ENCODE measurements around the gene THBS3. TPM values are rescaled to one million over a fixed set of nuclear protein-coding genes. Genes with fewer than 3 reads are reported as not detected.
"Not testable (repeated sequence)": the region's sequence is repeated elsewhere in the genome, so short reads cannot be mapped to it uniquely, and the experiment has no call there.

The THBS3 gene
- total RNA-seq, 2 donors from 2014 or later: 13.1 to 38.5 TPM

GRCh38 chr1:155195201-155196102 is 12.2 kb downstream of the THBS3 start:
- 19% methylated on average over 26 of the region's 27 CpGs for WGBS
- peak overlapping the region; percentile 43 to 82 for H3K27ac ChIP-seq
- no peak for DNase-seq (ENCODE audit: low spot score)
- no peaks in the 10 kb centered on the region for H3K36me3 ChIP-seq
- H3K4me3 ChIP-seq: peak overlapping the region; percentile 29 to 40
- H3K27me3 ChIP-seq (replicated peaks; ENCODE audit: insufficient read depth): no peaks in the 10 kb centered on the region
- intact Hi-C loops (cut with DNase I): no loop called here
- peaks cover 19% of the 10 kb centered on the region for H3K4me1 ChIP-seq (replicated peaks)
- TF ChIP-seq POLR2AphosphoS5 (IDR thresholded peaks at IDR 0.05): no peak
- H3K9me3 ChIP-seq: no peaks in the 10 kb centered on the region

DNA sequence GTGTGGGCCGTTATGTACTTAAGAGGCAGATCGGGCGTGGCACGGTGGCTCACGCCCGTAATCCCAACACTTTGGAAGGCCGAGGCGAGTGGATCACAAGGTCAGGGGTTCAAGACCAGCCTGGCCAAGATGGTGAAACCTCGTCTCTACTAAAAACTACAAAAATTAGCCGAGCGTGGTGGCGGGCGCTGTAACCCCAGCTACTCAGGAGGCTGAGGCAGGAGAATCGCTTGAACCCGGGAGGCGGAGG is 13.8 kb downstream of the THBS3 start:
- peak overlapping the region; percentile 73 to 82 for H3K27ac ChIP-seq
- peaks cover 19% of the 10 kb centered on the region for H3K4me1 ChIP-seq (replicated peaks)
- WGBS: 3% methylated on average over 16 of the region's 16 CpGs
- H3K27me3 ChIP-seq (replicated peaks; ENCODE audit: insufficient read depth); intact Hi-C loops (cut with DNase I); H3K36me3 ChIP-seq; H3K9me3 ChIP-seq; DNase-seq (ENCODE audit: low spot score): not testable (repeated sequence)
- peak overlapping the region; percentile 29 to 40 for H3K4me3 ChIP-seq

DNA sequence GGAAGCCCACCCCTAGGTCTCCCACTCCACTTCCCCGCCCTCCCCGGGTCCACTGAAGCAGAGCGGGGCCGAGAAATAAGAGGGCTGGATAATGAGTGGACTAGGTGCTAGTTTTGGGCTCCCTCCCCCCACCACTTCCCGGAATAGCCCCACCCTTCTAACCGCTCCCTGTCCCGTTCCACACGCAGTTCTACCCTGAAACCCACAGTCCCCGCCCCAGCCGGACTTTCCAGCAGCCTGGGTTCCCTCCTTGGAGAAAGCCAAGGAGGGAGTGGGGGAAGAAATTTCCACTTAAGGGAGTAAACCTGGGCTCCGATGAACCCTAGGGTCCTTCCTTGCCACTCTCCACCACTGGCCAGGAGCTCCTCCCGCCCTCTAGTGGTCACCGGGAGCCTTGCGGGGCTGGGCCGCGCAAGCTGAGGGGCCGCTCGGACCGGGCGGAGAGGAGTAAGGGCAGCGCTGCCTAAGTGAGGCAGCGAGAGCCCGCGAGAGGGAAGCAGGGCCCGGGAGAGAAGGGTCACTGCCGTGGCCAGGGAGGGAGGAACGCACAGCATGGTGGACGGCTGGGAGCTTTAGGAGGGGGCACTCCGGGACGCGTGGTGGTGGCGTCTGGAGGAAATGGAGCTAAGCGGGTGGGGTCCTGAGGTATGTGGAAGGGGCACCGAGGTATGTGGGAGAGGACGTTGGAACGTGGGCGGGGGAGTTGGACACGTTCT is 14.3 kb downstream of the THBS3 start:
- Histone ChIP-seq H3K9me3 (no peaks in the 10 kb centered on the region), H3K4me1 (replicated peaks) (peaks cover 19% of the 10 kb centered on the region), H3K27ac (peak overlapping the region; percentile 73 to 82), H3K27me3 (replicated peaks; ENCODE audit: insufficient read depth) (no peaks in the 10 kb centered on the region), H3K4me3 (peak overlapping the region; percentile 29 to 40), H3K36me3 (no peaks in the 10 kb centered on the region)
- intact Hi-C loops (cut with DNase I): no loop called here
- TF ChIP-seq POLR2AphosphoS5 (IDR thresholded peaks at IDR 0.05): no peak
- TF ChIP-seq, protein P1, sequence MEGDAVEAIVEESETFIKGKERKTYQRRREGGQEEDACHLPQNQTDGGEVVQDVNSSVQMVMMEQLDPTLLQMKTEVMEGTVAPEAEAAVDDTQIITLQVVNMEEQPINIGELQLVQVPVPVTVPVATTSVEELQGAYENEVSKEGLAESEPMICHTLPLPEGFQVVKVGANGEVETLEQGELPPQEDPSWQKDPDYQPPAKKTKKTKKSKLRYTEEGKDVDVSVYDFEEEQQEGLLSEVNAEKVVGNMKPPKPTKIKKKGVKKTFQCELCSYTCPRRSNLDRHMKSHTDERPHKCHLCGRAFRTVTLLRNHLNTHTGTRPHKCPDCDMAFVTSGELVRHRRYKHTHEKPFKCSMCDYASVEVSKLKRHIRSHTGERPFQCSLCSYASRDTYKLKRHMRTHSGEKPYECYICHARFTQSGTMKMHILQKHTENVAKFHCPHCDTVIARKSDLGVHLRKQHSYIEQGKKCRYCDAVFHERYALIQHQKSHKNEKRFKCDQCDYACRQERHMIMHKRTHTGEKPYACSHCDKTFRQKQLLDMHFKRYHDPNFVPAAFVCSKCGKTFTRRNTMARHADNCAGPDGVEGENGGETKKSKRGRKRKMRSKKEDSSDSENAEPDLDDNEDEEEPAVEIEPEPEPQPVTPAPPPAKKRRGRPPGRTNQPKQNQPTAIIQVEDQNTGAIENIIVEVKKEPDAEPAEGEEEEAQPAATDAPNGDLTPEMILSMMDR (IDR thresholded peaks at IDR 0.05): peak; percentile 87 to 99 (median 92)
- TF ChIP-seq POLR2A (IDR thresholded peaks at IDR 0.05): peak; percentile 64
- 1% methylated on average over 38 of the region's 38 CpGs for WGBS
- peak; percentile 75 for DNase-seq (ENCODE audit: low spot score)

DNA sequence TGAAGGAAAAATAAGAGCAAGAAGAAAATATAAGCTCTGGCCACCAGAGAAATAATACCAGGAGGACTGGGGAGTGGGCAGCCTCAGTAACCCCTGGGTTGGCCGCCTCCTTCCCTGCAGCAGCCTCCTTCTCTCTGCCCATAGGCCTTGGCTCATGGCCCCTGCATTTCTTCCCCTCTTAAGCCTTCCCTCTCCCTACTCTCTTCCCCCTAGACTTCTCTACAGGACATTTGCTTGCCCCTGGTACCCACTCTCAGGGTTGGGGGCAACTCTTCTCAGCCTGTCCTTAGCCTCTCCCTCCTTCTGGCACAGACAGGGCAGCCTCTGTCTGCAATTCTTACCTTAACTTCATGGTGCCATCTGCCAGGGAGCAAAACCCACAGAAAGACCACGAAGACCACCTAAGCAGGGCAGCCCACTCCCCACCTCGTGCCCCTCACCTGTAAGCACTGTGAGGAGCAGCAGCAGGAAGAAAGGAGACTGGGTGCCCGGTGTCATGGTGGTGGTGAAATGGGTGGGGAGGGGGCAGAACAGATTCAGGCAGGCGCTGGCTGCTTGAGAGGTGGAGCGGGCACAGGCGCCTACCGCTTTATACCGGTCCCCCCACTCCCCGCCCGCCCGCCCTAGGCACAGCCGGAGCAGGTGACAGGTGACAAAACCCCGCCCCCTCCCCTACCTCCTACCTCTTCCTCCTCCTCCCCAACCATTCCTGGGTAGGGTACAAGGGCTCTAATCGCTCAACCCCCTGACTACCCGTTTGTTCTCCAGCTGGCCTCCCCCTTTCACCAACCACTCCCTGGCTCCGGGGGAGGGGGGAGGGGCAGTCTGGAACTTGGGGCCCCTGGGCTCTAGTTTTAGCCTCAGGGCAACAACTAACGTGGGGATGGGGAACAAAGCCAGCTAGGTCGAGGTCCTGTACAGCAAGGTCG is 15.1 kb downstream of the THBS3 start:
- Histone ChIP-seq H3K4me1 (replicated peaks) (peaks cover 19% of the 10 kb centered on the region), H3K9me3 (no peaks in the 10 kb centered on the region), H3K27me3 (replicated peaks; ENCODE audit: insufficient read depth) (no peaks in the 10 kb centered on the region), H3K4me3 (peak overlapping the region; percentile 29 to 40), H3K36me3 (no peaks in the 10 kb centered on the region), H3K27ac (peak overlapping the region; percentile 73 to 82)
- DNase-seq (ENCODE audit: low spot score): peak; percentile 41
- intact Hi-C loops (cut with DNase I): no loop called here
- TF ChIP-seq POLR2A (IDR thresholded peaks at IDR 0.05): peak; percentile 43
- no peak for TF ChIP-seq POLR2AphosphoS5 (IDR thresholded peaks at IDR 0.05)
- 33% methylated on average over 20 of the region's 20 CpGs for WGBS

DNA sequence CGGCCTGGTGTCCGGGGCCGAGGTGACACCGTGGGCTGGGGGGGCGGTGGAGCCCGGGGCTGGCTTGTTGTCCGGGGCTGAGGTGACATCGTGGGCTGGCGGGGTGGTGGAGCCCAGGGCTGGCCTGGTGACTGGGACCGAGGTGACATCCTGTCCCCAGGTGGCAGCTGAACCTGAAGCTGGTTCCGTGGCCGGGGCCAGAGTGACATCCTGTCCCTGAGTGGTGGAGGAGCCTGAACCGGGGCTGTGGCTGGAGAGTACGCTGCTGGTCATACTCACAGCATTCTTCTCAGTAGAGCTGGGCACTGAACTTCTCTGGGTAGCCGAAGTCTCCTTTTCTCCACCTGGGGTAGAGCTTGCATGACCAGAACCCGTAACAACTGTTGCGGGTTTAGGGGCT is 15.8 kb downstream of the THBS3 start:
- Histone ChIP-seq H3K36me3 (no peaks in the 10 kb centered on the region), H3K9me3 (no peaks in the 10 kb centered on the region), H3K4me3 (no peak overlapping the region), H3K4me1 (replicated peaks) (peaks cover 19% of the 10 kb centered on the region), H3K27ac (peak overlapping the region in 1 of 2 donors; percentile 82), H3K27me3 (replicated peaks; ENCODE audit: insufficient read depth) (no peaks in the 10 kb centered on the region)
- intact Hi-C loops (cut with DNase I): no loop called here
- no peak for TF ChIP-seq POLR2AphosphoS5 (IDR thresholded peaks at IDR 0.05)
- TF ChIP-seq, protein P1 (IDR thresholded peaks at IDR 0.05): no peak
- no peak for TF ChIP-seq POLR2A (IDR thresholded peaks at IDR 0.05)
- DNase-seq (ENCODE audit: low spot score): no peak
- 89% methylated on average over 16 of the region's 17 CpGs for WGBS

DNA sequence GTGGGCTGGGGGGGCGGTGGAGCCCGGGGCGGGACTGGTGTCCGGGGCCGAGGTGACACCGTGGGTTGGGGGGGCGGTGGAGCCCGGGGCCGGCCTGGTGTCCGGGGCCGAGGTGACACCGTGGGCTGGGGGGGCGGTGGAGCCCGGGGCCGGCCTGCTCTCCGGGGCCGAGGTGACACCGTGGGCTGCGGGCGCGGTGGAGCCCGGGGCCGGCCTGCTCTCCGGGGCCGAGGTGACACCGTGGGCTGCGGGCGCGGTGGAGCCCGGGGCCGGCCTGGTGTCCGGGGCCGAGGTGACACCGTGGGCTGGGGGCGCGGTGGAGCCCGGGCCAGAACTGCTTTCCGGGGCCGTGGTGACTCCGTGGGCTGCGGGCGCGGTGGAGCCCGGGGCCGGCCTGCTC is 17.8 kb downstream of the THBS3 start:
- H3K9me3 ChIP-seq; intact Hi-C loops (cut with DNase I); H3K27me3 ChIP-seq (replicated peaks; ENCODE audit: insufficient read depth); H3K4me3 ChIP-seq; H3K36me3 ChIP-seq; H3K27ac ChIP-seq; DNase-seq (ENCODE audit: low spot score): not testable (repeated sequence)
- H3K4me1 ChIP-seq (replicated peaks): peaks cover 19% of the 10 kb centered on the region
- WGBS: no CpG with 5 or more reads among the region's 45 CpGs
